SK-N-SH (cell line): ENCODE measurements around the gene MAOA. TPM values are rescaled to one million over a fixed set of nuclear protein-coding genes. Genes with fewer than 3 reads are reported as not detected.

Source experiments
- CTCF ChIA-PET: fragments of 300-600, 350-600 bp; formaldehyde crosslinking; extraction: SDS; loops from one replicate; lab custom pipeline; 2021; lab: Yijun Ruan, JAX
- POLR2A ChIA-PET: fragments of 350-600 bp; sonication (Branson Sonifier 250); formaldehyde crosslinking; extraction: SDS; loops from one replicate; lab custom pipeline; 2020; ENCODE audit warnings: antibody characterized with exemption, inconsistent platforms; lab: Yijun Ruan, JAX
- DNase-seq: peaks from one replicate; pipeline ENCODE4 v3.0.0; 2012
- H2AFZ ChIP-seq: fragments of 200-600 bp; sonication (generic); 2 replicates; pipeline ENCODE4 v1.8.1; 2016; ENCODE audit warnings: antibody characterized with exemption, mild to moderate bottlenecking, low read depth
- H3F3A ChIP-seq: fragments of 200-600 bp; sonication (generic); replicated peaks from 2 replicates; pipeline ENCODE3; 2016; ENCODE audit warnings: antibody characterized with exemption, mild to moderate bottlenecking; ENCODE audit not compliant: insufficient read depth
- H3K27ac ChIP-seq, 2 experiments: fragments of 200-500 bp in 1 of 2; fragments of 200-600 bp in 1 of 2; sonication (Bioruptor generic) in 1 of 2; sonication (generic), shearing (Covaris generic) in 1 of 2; 2 replicates each; pipeline versions ENCODE4 v1.5.1 to v1.6.1; 2014 to 2016; ENCODE audit warnings: low read depth in 2 of 2, inconsistent platforms in 1 of 2, low read length in 1 of 2, mild to moderate bottlenecking in 1 of 2, mixed read lengths in 1 of 2
- H3K27me3 ChIP-seq: fragments of 200-600 bp; sonication (generic), shearing (Covaris generic); 2 replicates; pipeline ENCODE4 v1.6.1; 2016; ENCODE audit warnings: mixed run types; ENCODE audit not compliant: insufficient read depth
- H3K36me3 ChIP-seq, 2 experiments: fragments of 200-500 bp in 1 of 2; fragments of 200-600 bp in 1 of 2; sonication (Bioruptor generic) in 1 of 2; sonication (generic) in 1 of 2; replicated peaks in 1 of 2; 2 replicates each; pipeline versions ENCODE3 to v1.5.1; 2014 to 2016; ENCODE audit warnings: low read length in 1 of 2, mild to moderate bottlenecking in 1 of 2; ENCODE audit not compliant: insufficient read depth in 2 of 2, control insufficient read depth in 1 of 2
- H3K4me1 ChIP-seq, 2 experiments: fragments of 200-500 bp in 1 of 2; fragments of 200-600 bp in 1 of 2; sonication (Bioruptor generic) in 1 of 2; sonication (generic), shearing (Covaris generic) in 1 of 2; 2 replicates each; pipeline versions ENCODE4 v1.5.1 to v1.6.1; 2014 to 2016; ENCODE audit warnings: low read depth in 1 of 2, low read length in 1 of 2, mixed run types in 1 of 2; ENCODE audit not compliant: insufficient read depth in 2 of 2, control insufficient read depth in 1 of 2
- H3K4me2 ChIP-seq: fragments of 200-600 bp; sonication (generic), shearing (Covaris generic); 2 replicates; pipeline ENCODE4 v1.6.1; 2017; ENCODE audit warnings: mixed run types
- H3K4me3 ChIP-seq, 2 experiments: fragments of 200-500 bp in 1 of 2; fragments of 200-600 bp in 1 of 2; sonication (Bioruptor generic) in 1 of 2; sonication (generic), shearing (Covaris generic) in 1 of 2; 2 replicates each; pipeline versions ENCODE4 v1.5.1 to v1.8.1; 2014 to 2016; ENCODE audit warnings: low read depth in 2 of 2, inconsistent platforms in 1 of 2, low read length in 1 of 2, mild to moderate bottlenecking in 1 of 2, mixed read lengths in 1 of 2, moderate library complexity in 1 of 2
- H3K79me2 ChIP-seq: fragments of 200-600 bp; sonication (generic); 2 replicates; pipeline ENCODE4 v1.8.1; 2017; ENCODE audit warnings: mild to moderate bottlenecking; ENCODE audit not compliant: insufficient read depth
- H3K9ac ChIP-seq: fragments of 200-600 bp; sonication (generic); 2 replicates; pipeline ENCODE4 v1.6.1; 2017; ENCODE audit warnings: mixed run types
- H3K9me2 ChIP-seq: fragments of 200-600 bp; sonication (generic); 2 replicates; pipeline ENCODE4 v1.6.1; 2017; ENCODE audit warnings: mixed run types
- H3K9me3 ChIP-seq: fragments of 200-600 bp; sonication (generic); 2 replicates; pipeline ENCODE4 v1.6.1; 2017; ENCODE audit warnings: mixed run types, mild to moderate bottlenecking, moderate library complexity
- H4K20me1 ChIP-seq: fragments of 200-600 bp; sonication (generic); 2 replicates; pipeline ENCODE4 v1.6.1; 2017; ENCODE audit warnings: mild to moderate bottlenecking, mixed run types; ENCODE audit not compliant: insufficient read depth
- EZH2phosphoT487 ChIP-seq: fragments of 200-600 bp; sonication (generic); IDR thresholded peaks from 2 replicates; pipeline ENCODE4 v1.6.1; 2017; ENCODE audit warnings: low read depth, mixed run types, mild to moderate bottlenecking, antibody characterized with exemption, moderate library complexity, borderline replicate concordance
- FOSL2 ChIP-seq: IDR thresholded peaks from 2 replicates; pipeline ENCODE4 v1.4.0; 2012; ENCODE audit warnings: low read depth, mild to moderate bottlenecking, moderate library complexity, borderline replicate concordance
- GABPA ChIP-seq: IDR thresholded peaks from 2 replicates; pipeline ENCODE4 v1.4.0; 2012; ENCODE audit warnings: low read depth, mild to moderate bottlenecking
- GATA2 ChIP-seq: sonication (generic); formaldehyde crosslinking; IDR thresholded peaks from 2 replicates; pipeline ENCODE4 v1.5.0; 2020; ENCODE audit warnings: mild to moderate bottlenecking, missing genetic modification reagents
- JUND ChIP-seq: IDR thresholded peaks from 2 replicates; pipeline ENCODE4 v1.4.0; 2012
- MAX ChIP-seq: IDR thresholded peaks from 2 replicates; pipeline ENCODE4 v1.4.0; 2012; ENCODE audit warnings: low read depth
- MEF2A ChIP-seq: IDR thresholded peaks from 2 replicates; pipeline ENCODE4 v1.4.0; 2012; ENCODE audit warnings: low read depth, borderline replicate concordance
- MXI1 ChIP-seq: IDR thresholded peaks from 2 replicates; pipeline ENCODE4 v1.6.1; 2012; ENCODE audit warnings: mild to moderate bottlenecking, low read depth, low read length, improper control_type of control experiment
- NFIC ChIP-seq: IDR thresholded peaks from 2 replicates; pipeline ENCODE4 v1.4.0; 2012; ENCODE audit warnings: borderline replicate concordance
- POLR2AphosphoS5 ChIP-seq: IDR thresholded peaks from 2 replicates; pipeline ENCODE4 v1.6.1; 2012; ENCODE audit warnings: low read depth, low read length
- RAD21 ChIP-seq: IDR thresholded peaks from 2 replicates; pipeline ENCODE4 v1.6.1; 2012; ENCODE audit warnings: mild to moderate bottlenecking, low read length
- RCOR1 ChIP-seq: fragments of 150-350 bp; IDR thresholded peaks from 2 replicates; pipeline ENCODE4 v1.6.1; 2017; ENCODE audit warnings: antibody characterized with exemption, low read length
- RXRA ChIP-seq: IDR thresholded peaks from 2 replicates; pipeline ENCODE4 v1.4.0; 2012; ENCODE audit warnings: low read depth, mild to moderate bottlenecking, borderline replicate concordance
- SIN3A ChIP-seq: IDR thresholded peaks from 2 replicates; pipeline ENCODE4 v1.6.1; 2012; ENCODE audit warnings: low read depth, mild to moderate bottlenecking, low read length, moderate library complexity, borderline replicate concordance
- SMC3 ChIP-seq: IDR thresholded peaks from 2 replicates; pipeline ENCODE4 v1.6.1; 2012; ENCODE audit warnings: low read depth, low read length, improper control_type of control experiment
- TAF1 ChIP-seq: IDR thresholded peaks from 2 replicates; pipeline ENCODE4 v1.6.1; 2012; ENCODE audit warnings: low read depth, mild to moderate bottlenecking, low read length, moderate library complexity, borderline replicate concordance
- TCF12 ChIP-seq: IDR thresholded peaks from 2 replicates; pipeline ENCODE4 v1.4.0; 2012
- USF2 ChIP-seq: fragments of 150-350 bp; IDR thresholded peaks from 2 replicates; pipeline ENCODE4 v1.6.1; 2017; ENCODE audit warnings: antibody characterized with exemption, low read length, low read depth, borderline replicate concordance
- YY1 ChIP-seq: IDR thresholded peaks from 2 replicates; pipeline ENCODE4 v1.4.0; 2012; ENCODE audit warnings: low read depth, mild to moderate bottlenecking
- WGBS: methylation state at CpG from one replicate; pipeline ENCODE4 v1.1.6; 2017; ENCODE audit warnings: low lambda C conversion rate; 5-methylcytosine and 5-hydroxymethylcytosine counted together
- polyA plus RNA-seq, 3 experiments: library from polyadenylated mRNA; depleted of rRNA; stranded (reverse); fragments of >200 nt; gene quantifications; 2 replicates each; pipeline ENCODE4 v1.2.3, GENCODE V29; 2012
- TF ChIP-seq, protein P1 (sequence below): IDR thresholded peaks from 2 replicates; pipeline ENCODE4; 2012
- TF ChIP-seq, protein P2 (sequence below): IDR thresholded peaks from 2 replicates; pipeline ENCODE4 v1.4.0; 2012; ENCODE audit warnings: low read depth, borderline replicate concordance
- TF ChIP-seq, protein P3 (sequence below): IDR thresholded peaks from 2 replicates; pipeline ENCODE4 v1.6.1; 2012; ENCODE audit warnings: mild to moderate bottlenecking, low read depth, low read length, moderate library complexity

Gene MAOA
- polyA plus RNA-seq, 1 of the 3 experiments (the other 2 are of a cell fraction) = 0.31 TPM

DNA sequence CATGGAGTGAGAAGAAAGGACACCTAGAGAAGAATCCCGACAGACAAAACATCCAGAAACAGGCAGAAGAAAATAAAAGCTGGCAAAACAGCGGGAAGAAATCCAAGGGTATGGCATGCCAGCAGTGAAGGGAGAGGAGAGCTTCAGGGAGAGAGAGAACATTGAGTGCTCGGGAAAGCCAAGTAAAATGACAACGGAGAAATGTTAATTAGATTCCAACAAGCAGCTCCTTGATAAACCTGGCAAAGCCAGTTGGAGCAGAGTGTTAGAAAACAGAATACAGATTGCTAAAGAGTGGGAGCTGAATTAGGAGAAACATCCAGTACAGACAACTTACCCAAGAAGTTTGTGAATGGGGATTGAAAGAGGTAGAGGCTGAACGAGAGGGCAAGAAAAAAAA lies 40.4 kb upstream of the MAOA start:
- H3K4me2 ChIP-seq = no peak overlapping the region
- DNase-seq = no peak
- no peaks in the 10 kb centered on the region for H3K9me3 ChIP-seq
- H2AFZ ChIP-seq = no peak overlapping the region
- H4K20me1 ChIP-seq = no peaks in the 10 kb centered on the region
- H3F3A ChIP-seq = no peaks in the 10 kb centered on the region
- H3K9ac ChIP-seq = no peak overlapping the region
- CTCF ChIA-PET = no interaction called here
- H3K36me3 ChIP-seq = no peaks in the 10 kb centered on the region
- H3K27ac ChIP-seq = no peak overlapping the region
- no peaks in the 10 kb centered on the region for H3K4me1 ChIP-seq
- H3K79me2 ChIP-seq = no peaks in the 10 kb centered on the region
- H3K9me2 ChIP-seq = no peaks in the 10 kb centered on the region
- WGBS = 18% methylated on average over 5 of the region's 5 CpGs
- H3K27me3 ChIP-seq = no peaks in the 10 kb centered on the region; the same call in none of the 2 replicates
- no peak overlapping the region for H3K4me3 ChIP-seq
- POLR2A ChIA-PET = no interaction called here
- TF ChIP-seq MEF2A (no peak), TCF12 (no peak), RCOR1 (no peak), MAX (no peak), NFIC (no peak), JUND (no peak), USF2 (no peak)
- TF ChIP-seq, protein P1, sequence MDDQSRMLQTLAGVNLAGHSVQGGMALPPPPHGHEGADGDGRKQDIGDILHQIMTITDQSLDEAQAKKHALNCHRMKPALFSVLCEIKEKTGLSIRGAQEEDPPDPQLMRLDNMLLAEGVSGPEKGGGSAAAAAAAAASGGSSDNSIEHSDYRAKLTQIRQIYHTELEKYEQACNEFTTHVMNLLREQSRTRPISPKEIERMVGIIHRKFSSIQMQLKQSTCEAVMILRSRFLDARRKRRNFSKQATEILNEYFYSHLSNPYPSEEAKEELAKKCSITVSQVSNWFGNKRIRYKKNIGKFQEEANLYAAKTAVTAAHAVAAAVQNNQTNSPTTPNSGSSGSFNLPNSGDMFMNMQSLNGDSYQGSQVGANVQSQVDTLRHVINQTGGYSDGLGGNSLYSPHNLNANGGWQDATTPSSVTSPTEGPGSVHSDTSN = no peak

- Histone ChIP-seq H3K4me2 (no peak overlapping the region), H3K9ac (no peak overlapping the region), H3K4me1 (no peaks in the 10 kb centered on the region), H3K27ac (no peak overlapping the region), H3K27me3 (no peaks in the 10 kb centered on the region; the same call in 1 of the 2 replicates), H3K36me3 (no peaks in the 10 kb centered on the region), H3K4me3 (no peak overlapping the region), H3K9me3 (no peaks in the 10 kb centered on the region), H3F3A (no peaks in the 10 kb centered on the region), H2AFZ (no peak overlapping the region), H3K9me2 (no peaks in the 10 kb centered on the region), H3K79me2 (no peaks in the 10 kb centered on the region), H4K20me1 (no peaks in the 10 kb centered on the region)
- CTCF ChIA-PET = no interaction called here
- DNase-seq = no peak
- POLR2A ChIA-PET = no interaction called here
- WGBS = 26% methylated on average over 3 of the region's 3 CpGs
- TF ChIP-seq RXRA (no peak), POLR2AphosphoS5 (no peak), GATA2 (CRISPR knock-in tag) (no peak), RAD21 (no peak), GABPA (no peak), YY1 (no peak), EZH2phosphoT487 (no peak), MXI1 (no peak), SMC3 (no peak), SIN3A (no peak), TAF1 (no peak), MEF2A (no peak), FOSL2 (no peak)
- TF ChIP-seq, protein P2, sequence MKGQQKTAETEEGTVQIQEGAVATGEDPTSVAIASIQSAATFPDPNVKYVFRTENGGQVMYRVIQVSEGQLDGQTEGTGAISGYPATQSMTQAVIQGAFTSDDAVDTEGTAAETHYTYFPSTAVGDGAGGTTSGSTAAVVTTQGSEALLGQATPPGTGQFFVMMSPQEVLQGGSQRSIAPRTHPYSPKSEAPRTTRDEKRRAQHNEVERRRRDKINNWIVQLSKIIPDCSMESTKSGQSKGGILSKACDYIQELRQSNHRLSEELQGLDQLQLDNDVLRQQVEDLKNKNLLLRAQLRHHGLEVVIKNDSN = no peak
- TF ChIP-seq, protein P3, sequence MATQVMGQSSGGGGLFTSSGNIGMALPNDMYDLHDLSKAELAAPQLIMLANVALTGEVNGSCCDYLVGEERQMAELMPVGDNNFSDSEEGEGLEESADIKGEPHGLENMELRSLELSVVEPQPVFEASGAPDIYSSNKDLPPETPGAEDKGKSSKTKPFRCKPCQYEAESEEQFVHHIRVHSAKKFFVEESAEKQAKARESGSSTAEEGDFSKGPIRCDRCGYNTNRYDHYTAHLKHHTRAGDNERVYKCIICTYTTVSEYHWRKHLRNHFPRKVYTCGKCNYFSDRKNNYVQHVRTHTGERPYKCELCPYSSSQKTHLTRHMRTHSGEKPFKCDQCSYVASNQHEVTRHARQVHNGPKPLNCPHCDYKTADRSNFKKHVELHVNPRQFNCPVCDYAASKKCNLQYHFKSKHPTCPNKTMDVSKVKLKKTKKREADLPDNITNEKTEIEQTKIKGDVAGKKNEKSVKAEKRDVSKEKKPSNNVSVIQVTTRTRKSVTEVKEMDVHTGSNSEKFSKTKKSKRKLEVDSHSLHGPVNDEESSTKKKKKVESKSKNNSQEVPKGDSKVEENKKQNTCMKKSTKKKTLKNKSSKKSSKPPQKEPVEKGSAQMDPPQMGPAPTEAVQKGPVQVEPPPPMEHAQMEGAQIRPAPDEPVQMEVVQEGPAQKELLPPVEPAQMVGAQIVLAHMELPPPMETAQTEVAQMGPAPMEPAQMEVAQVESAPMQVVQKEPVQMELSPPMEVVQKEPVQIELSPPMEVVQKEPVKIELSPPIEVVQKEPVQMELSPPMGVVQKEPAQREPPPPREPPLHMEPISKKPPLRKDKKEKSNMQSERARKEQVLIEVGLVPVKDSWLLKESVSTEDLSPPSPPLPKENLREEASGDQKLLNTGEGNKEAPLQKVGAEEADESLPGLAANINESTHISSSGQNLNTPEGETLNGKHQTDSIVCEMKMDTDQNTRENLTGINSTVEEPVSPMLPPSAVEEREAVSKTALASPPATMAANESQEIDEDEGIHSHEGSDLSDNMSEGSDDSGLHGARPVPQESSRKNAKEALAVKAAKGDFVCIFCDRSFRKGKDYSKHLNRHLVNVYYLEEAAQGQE = no peak
These were observed 37.5 kb upstream of the MAOA start for GRCh38 chrX:43618366-43619205.
